Lung (tissue), 12 donors: ENCODE data around the gene ALDH7A1. TPM values are rescaled to one million over a fixed set of nuclear protein-coding genes. Genes with fewer than 3 reads are reported as not detected.

Source experiments
- ATAC-seq: fragments of 200-7000 bp; cut with Tn5 transposase; one replicate; pipeline ENCODE4 v1.9.1; 2020; ENCODE audit warnings: moderate number of reproducible peaks; ENCODE audit not compliant: insufficient read depth, low FRiP score
- DNase-seq, 3 donors: peaks; one replicate each; pipeline ENCODE4 v3.0.0-alpha.2; 2013 to 2017
- H3K27ac ChIP-seq, 2 donors: one replicate each; pipeline ENCODE4 v1.5.1; 2013; ENCODE audit warnings: mild to moderate bottlenecking in 2 of 2, moderate library complexity in 2 of 2, control low read depth in 1 of 2, inconsistent platforms in 1 of 2, low read depth in 1 of 2, low read length in 1 of 2
- H3K27me3 ChIP-seq, 3 donors: one replicate each; pipeline ENCODE4 v1.5.1; 2013; ENCODE audit warnings: low read length in 2 of 3; ENCODE audit not compliant: control insufficient read depth in 3 of 3, insufficient read depth in 3 of 3
- H3K36me3 ChIP-seq, 4 donors: one replicate each; pipeline ENCODE4 v1.5.1; 2013; ENCODE audit warnings: low read length in 4 of 4, mild to moderate bottlenecking in 1 of 4, moderate library complexity in 1 of 4; ENCODE audit not compliant: control insufficient read depth in 4 of 4, insufficient read depth in 4 of 4
- H3K4me1 ChIP-seq, 5 donors: one replicate each; pipeline ENCODE4 v1.5.1; 2013; ENCODE audit warnings: low read length in 5 of 5, mild to moderate bottlenecking in 2 of 5, moderate library complexity in 1 of 5; ENCODE audit not compliant: control insufficient read depth in 5 of 5, insufficient read depth in 5 of 5
- H3K4me3 ChIP-seq: one replicate; pipeline ENCODE4 v1.5.1; 2013; ENCODE audit warnings: mild to moderate bottlenecking, control low read depth, moderate library complexity
- H3K9ac ChIP-seq, 2 donors: one replicate each; pipeline ENCODE4 v1.5.1; 2013; ENCODE audit warnings: low read length in 2 of 2, control low read depth in 1 of 2; ENCODE audit not compliant: insufficient read depth in 1 of 2
- H3K9me3 ChIP-seq, 4 donors: one replicate each; pipeline ENCODE4 v1.5.1; 2013; ENCODE audit warnings: low read length in 3 of 4, mild to moderate bottlenecking in 1 of 4, moderate library complexity in 1 of 4; ENCODE audit not compliant: control insufficient read depth in 4 of 4, insufficient read depth in 3 of 4
- CTCF ChIP-seq: IDR thresholded peaks from 2 replicates; pipeline ENCODE4 v1.5.1; 2012; ENCODE audit warnings: mild to moderate bottlenecking; ENCODE audit errors: control extremely low read depth, extremely low read depth
- WGBS, 2 donors: extraction: QIAGEN DNeasy Blood & Tissue Kit; methylation state at CpG; one replicate each; pipeline ENCODE4 v1.1.7; 2013; 5-methylcytosine and 5-hydroxymethylcytosine counted together
- polyA plus RNA-seq, 2 donors: library from polyadenylated mRNA; stranded (reverse); fragments of 200-250 nt; gene quantifications; one replicate each; pipeline ENCODE4 v1.2.1, GENCODE V29; 2013
- total RNA-seq, 2 donors: library from RNA; depleted of rRNA in 1 of 2; stranded (reverse); fragments of >200 nt in 1 of 2; gene quantifications; one replicate each; pipeline ENCODE4 v1.2.1, GENCODE V29; 2014 to 2021
- donor health status: control.
- donor health status: control.
- donor health status: Bipolar disorder and iron deficiency.
- donor health status: healthy.
- donor health status: DM: yes; HTN: yes; CAD: no.

ALDH7A1 gene
- total and polyA plus RNA-seq, 4 donors, result 17.4 to 66.0 (median 38.1) TPM

DNA sequence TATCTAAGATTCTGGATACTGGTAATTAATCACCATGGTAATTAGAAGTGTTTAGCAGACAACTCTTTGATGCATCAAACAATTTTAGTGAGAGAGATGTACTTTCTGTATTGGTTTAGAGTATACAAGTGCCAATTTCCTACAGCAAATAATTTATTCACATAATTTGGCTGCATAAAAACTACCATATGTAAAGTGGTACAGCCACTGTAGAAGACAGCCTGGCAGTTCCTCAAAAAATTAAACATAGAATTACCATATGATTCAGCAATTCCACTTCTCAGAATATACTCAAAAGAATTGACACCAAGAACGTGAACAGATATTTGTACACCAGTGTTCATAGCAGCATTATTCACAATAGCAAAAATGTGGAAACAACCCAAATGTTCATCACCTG lies 41.9 kb upstream of the ALDH7A1 start:
- no peaks in the 10 kb centered on the region for H3K9me3 ChIP-seq
- DNase-seq, result no peak
- no peaks in the 10 kb centered on the region for H3K4me1 ChIP-seq
- ATAC-seq, result no peak
- no peaks in the 10 kb centered on the region for H3K36me3 ChIP-seq
- no peak for TF ChIP-seq CTCF
- H3K4me3 ChIP-seq, result no peak overlapping the region
- H3K27ac ChIP-seq, result no peak overlapping the region
- 42 to 63% methylated on average over 1 of the region's 1 CpG for WGBS, 2 donors
- no peaks in the 10 kb centered on the region for H3K27me3 ChIP-seq
- no peak overlapping the region for H3K9ac ChIP-seq

DNA sequence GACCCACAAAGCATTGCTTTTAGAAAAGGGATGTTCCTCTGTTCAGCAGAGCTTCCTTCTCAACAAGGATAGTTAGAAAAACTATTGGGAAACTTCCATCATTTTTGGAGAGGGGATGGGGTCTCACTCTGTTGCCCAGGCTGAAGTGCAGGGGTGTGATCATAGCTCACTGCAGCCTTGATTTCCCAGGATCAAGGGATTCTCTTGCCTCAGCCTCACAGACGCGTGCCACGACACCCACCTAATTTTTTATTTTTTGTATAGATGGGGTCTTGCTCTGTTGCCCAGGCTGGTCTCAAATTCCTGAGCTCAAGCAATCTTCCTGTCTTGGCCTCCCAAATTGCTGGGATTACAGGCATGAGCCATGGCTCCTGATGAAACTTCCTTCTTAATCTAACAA lies 40.6 kb upstream of the ALDH7A1 start:
- H3K9ac ChIP-seq, result no peak overlapping the region
- TF ChIP-seq CTCF, result no peak
- no peak for DNase-seq
- no peaks in the 10 kb centered on the region for H3K9me3 ChIP-seq
- no peaks in the 10 kb centered on the region for H3K4me1 ChIP-seq
- no peak for ATAC-seq
- no peaks in the 10 kb centered on the region for H3K27me3 ChIP-seq
- no peak overlapping the region for H3K4me3 ChIP-seq
- WGBS, 2 donors, result 92 to 98% methylated on average over 3 of the region's 3 CpGs
- H3K27ac ChIP-seq, result no peak overlapping the region
- H3K36me3 ChIP-seq, result no peaks in the 10 kb centered on the region

DNA sequence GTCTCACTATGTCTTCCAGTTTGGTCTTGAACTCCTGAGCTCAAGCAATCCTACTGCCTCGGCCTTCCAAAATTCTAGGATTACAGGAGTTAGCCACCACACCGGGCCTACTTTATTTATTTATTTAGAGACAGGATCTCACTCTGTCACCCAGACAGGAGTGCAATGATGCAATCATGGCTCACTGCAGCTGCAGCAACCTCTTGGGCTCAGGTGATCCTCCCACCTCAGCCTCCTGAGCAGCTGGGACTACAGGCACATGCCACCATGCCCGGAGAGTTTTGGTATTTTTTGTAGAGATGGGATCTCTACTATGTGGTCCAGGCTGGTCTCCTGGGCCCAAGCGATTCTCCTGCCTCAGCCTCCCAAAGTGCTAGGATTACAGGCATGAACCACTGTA lies 38.5 kb upstream of the ALDH7A1 start:
- Histone ChIP-seq H3K9ac (no peak overlapping the region), H3K27ac (no peak overlapping the region), H3K36me3 (no peaks in the 10 kb centered on the region), H3K4me1 (no peaks in the 10 kb centered on the region), H3K27me3 (no peaks in the 10 kb centered on the region), H3K9me3 (no peaks in the 10 kb centered on the region), H3K4me3 (no peak overlapping the region)
- no peak for TF ChIP-seq CTCF
- WGBS, 2 donors, result 88 to 93% methylated on average over 4 of the region's 4 CpGs
- no peak for DNase-seq
- ATAC-seq, result no peak

DNA sequence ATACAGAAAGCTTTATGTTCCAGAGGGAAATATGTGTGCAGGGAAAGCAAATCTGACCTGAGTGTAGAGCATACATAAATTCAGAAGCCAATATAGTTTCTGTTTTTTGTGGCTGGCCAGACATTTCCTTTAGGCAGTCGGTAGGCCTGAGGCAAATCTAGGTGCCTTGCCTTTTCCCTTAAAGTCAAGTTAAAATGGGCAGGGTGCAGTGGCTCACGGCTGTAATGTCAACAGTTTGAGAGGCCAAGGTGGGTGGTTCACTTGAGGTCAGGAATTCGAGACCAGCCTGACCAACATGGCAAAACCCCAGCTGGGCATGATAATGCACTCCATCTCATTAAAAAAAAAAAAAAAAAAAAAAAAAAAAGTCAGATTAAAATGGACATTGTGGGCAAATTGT lies 36.9 kb upstream of the ALDH7A1 start:
- Histone ChIP-seq H3K4me1 (no peaks in the 10 kb centered on the region), H3K36me3 (no peaks in the 10 kb centered on the region), H3K9me3 (no peaks in the 10 kb centered on the region), H3K27me3 (no peaks in the 10 kb centered on the region), H3K4me3 (no peak overlapping the region), H3K9ac (no peak overlapping the region), H3K27ac (no peak overlapping the region)
- DNase-seq (no peak), ATAC-seq (no peak)
- no peak for TF ChIP-seq CTCF
- 74 to 84% methylated on average over 3 of the region's 3 CpGs for WGBS, 2 donors
